ENCODE results near the gene SNX20.

The SNX20 gene

DNA sequence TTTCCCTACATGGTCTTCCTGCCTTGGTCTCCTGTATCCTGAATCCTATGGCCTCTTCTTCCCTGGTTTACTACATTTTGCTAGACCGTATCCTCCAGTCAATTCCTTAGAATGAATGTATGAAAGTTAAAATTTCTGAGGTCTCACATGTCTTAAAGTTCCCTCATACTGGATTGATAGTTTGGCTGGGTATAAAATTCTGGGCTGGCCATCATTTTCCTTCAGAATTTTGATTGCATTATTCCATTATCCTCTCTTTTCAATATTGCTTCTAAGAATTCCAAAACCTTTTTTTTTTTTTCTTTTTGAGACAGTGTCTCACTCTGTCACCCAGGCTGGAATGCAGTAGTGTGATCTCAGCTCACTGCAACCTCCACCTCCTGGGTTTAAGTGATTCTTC lies 23.1 kb upstream of the SNX20 start:
- DNase-seq: no peak

DNA sequence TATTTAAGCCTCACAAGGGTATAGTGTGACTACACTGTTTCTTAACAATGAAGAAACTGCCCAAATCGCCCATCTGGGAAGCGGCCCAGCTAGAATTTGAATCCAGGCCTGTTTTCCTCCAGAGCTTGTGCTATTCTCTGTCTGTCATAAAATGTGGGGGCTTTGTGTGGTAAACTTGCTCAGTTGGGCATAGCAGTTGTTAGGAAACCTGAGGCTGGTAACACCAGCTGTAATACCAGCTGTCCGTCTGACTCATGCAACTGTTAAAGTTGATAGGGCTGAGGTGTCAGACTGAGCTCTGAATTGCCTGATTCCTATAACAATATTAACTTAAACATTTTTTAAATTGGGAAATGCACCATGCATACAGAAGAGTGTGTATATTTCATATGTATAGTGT lies 21.6 kb upstream of the SNX20 start:
- DNase-seq: peak in 2 of 3 donors; percentile 49 to 53

DNA sequence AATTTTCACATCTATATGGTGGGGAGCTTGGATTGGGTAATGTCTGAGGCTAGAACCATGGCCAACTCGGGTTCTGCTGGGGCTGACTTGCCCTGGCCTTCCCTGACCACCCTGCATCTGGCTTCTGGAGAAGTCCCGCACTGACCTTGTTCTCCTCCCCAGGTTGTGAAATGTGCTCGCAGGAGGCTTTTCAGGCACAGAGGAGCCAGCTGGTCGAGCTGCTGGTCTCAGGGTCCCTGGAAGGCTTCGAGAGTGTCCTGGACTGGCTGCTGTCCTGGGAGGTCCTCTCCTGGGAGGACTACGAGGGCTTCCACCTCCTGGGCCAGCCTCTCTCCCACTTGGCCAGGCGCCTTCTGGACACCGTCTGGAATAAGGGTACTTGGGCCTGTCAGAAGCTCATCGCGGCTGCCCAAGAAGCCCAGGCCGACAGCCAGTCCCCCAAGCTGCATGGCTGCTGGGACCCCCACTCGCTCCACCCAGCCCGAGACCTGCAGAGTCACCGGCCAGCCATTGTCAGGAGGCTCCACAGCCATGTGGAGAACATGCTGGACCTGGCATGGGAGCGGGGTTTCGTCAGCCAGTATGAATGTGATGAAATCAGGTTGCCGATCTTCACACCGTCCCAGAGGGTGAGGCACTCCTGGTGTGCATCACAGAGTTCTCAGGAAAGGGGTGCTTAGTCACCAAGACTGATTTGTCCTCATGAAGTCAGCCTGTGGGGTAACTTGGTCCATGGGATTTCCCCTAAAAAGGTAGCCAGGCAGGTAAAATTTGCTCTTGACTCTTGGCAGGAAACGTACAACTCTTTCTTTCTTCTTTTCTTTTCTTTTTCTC lies 18.4 kb upstream of the SNX20 start:
- DNase-seq: peak; percentile 65 to 85 (median 72)

DNA sequence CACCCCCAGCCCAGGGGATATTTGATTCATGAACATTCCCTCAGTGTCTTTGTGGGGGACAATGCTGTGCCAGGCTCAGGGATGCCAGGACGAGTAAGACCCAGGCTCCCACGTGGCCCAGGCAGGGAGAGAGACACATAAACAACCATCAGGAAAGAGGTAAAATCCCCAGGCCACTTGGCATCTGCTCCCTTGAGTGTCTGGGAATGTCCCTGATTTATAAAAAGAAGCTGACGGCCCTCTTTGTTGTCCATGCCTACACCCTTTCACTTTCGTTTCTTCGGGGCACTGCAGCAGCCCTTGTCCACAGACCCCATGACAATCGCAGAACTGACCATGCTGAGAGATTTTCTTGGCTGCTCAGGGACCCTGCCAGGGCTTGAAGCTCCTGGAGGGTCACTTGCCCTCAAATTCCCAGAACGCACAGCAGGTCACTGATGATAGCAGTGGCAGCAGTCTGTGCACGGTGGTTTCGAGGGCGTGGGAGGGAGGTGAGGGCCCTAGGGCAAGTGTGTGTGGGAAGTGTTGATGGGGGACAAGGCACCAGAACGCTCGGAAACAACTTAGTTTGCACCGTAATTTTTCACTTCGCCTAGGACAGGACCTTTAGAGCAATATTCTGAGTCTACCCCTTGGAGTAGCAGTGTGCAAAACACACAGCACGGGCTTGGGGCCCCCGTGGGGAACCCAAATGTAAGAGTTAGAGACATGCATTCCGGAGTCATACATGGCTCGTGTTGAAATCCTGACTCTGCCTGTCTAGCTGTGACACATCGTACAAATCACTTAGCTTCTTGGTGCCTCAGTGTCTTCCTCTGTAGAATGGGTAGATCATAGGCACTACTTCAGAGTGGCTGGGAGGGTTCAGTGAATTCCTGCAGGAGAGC lies 17.0 kb upstream of the SNX20 start:
- peak; percentile 93 to 98 (median 95) for DNase-seq

DNA sequence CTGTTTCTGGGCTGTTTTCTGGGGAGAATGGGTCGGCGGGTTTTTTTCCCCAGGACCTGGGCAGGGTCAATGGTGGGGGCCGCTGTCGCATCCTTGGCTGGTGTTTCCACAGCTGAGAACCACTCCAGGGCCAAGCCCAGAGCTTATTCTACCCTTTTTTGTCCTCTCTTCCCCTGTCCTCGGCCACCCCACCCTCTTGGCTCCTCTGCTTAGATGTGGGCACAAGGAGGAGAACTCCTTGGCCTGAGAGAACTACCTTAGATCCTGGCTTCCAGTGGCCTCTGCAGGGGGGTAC lies 16.3 kb upstream of the SNX20 start:
- no peak for DNase-seq

DNA sequence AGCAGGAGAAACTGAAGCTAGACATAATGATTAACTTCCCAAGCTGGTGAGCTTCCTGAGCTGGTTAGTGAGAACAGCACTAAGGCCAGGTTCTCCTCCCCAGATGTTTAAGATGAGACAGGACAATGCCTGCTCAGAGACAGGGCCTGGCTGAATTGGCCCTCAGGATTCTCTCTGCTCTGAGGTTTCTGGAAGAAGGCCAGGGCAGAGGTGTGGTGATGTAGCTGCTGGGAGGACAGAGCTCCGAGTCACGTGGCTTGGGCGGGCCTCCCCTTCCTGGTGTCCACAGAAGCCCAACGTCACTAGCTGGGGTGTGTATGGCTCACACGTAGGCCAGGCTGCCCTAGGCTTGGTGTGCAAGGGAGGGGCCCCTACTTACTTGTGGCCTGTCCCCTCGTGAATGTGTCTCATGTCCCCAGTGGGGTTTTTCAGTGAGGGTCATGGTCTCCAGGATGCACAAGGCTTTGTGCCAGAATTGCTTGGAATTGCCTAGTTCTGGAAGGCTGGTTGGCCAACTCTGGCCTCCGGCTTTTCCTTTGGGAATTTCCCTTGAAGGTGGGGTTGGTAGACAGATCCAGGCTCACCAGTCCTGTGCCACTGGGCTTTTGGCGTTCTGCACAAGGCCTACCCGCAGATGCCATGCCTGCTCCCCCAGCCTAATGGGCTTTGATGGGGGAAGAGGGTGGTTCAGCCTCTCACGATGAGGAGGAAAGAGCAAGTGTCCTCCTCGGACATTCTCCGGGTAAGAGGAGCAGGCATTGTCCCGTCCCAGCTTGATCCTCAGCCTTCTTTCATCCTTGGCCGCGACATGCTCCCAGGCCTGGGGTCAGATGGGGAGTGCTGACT lies 15.7 kb upstream of the SNX20 start:
- peak; percentile 91 to 97 (median 96) for DNase-seq

DNA sequence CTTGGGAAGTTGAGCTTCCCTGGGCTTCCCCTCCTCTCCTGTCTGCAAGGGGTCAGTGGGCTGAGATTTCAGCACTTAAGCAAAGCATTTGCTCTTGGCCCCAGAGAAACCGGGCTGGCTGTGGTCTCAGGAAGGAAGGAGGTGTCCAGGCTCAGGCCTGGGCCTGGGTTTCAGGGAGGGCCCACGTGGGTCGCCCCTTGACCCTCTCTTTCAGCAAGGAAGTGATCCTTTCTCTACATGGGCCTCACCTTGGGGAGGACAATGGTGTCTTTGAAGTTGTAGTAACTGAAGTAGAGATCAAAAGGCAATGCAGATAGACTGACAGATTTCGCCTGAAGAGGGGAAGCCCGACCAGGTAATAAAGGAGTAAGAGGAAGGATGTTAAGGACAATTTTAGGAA lies 15.0 kb upstream of the SNX20 start:
- no peak for DNase-seq

DNA sequence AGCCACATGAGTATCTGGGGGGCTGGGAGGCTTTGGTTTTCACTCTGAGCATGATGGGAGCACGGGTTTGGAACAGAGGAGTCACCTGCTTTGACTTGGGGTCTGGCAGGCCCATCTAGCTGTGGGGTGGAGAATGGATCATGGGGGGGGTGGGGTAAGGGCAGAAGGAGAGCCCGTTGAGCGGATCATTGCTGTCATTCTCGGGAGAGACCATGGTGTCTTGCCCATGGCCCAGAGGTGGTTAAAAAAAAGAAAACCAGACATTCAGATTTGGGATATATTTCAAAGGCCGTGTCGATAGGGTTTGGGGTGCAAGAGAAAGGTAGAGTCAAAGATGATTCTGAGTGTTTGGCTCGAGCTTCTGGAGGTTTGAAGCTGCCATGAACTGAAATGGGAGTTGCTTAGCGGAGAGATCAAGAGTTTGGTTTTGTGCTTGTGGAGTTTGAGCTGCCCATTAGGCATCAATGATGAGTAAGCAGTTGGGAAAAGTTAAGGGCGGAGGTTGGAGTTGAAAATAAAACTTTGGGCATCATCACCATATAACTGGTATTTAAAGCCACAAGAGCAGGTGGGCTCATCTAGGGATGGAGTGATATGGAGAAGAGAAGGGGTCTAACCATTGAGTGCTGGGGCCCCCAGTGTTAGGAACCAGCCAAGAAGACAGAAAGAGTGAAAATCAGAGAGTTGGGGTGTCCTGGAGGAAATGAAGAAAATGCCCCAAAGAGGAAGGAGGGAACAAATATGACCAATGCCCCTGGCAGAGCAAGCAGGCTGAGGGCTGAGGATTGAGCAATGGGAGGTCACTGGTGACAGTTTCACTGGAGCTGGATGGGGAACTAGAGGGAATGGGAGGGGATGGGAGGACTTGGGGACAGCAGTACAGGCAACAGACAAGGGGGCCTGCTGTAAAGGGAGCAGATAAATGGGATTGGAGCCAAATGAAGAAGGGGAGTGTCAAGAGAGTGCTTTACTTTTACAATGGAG lies 14.2 kb upstream of the SNX20 start:
- peak; percentile 90 to 94 (median 90) for DNase-seq

DNA sequence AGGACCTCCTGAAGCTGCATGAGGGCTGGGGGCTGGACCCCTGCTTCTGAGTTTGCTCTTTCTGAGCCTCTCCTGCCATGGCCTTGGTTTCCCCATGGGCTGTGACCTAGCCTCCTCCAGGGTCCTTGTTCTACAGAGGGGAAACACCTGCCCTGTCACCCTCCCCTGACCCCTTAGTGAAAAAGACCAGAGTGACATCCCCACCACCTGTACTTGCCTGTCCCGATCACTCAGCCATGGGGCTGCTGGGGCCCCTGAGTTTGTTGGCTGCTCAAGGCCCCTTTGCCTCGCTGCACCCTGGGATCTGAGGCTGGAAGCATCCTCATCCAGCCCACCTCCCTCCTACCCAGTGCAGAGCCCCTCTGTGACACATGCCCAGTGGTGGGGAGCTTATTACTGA lies 13.1 kb upstream of the SNX20 start:
- DNase-seq: no peak

DNA sequence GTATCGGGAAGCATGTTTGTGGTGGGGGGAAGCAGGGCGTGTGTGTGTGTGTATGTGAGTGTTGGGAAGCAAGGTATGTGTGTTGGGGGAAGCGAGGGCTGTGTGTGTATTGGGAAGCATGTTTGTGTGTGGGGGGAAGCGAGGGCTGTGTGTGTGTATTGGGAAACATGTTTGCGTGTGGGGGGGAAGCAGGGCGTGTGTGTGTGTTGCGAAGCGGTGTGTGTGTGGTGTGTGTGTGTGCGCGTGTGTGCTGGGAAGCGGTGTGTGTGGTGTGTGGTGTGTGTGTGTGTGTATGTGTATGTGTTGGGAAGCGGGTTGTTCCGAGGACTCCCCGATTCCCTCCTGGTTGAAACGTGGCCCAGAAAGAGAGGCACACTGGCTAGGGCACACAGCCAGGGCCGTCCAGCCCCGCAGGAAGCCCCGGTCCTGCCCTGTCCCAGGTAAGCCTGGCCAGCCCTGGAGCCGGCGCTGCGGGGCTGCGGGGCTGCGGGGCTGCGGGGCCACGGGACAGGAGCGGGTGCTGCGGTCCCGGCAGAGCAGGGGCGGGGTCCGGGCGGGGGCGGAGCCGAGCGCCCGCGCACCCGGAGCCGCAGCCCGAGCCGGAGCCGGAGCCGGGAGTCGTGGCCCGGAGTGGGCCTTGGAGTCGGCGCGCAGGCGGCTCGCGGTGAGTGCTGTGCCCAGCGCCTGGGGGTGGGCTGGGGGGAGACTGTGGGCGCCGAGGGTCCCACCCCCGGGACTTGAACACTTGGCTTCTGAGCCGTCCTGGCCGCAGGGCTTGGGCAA lies 12.1 kb upstream of the SNX20 start, which contains the start of gene NOD2:
Gene NOD2, plus strand, starts transcription at position 608 of the 783 bp plus-strand sequence. CDS start 5,890 bp downstream, outside the sequence.
- DNase-seq: peak in 2 of 3 donors; percentile 46 to 74

DNA sequence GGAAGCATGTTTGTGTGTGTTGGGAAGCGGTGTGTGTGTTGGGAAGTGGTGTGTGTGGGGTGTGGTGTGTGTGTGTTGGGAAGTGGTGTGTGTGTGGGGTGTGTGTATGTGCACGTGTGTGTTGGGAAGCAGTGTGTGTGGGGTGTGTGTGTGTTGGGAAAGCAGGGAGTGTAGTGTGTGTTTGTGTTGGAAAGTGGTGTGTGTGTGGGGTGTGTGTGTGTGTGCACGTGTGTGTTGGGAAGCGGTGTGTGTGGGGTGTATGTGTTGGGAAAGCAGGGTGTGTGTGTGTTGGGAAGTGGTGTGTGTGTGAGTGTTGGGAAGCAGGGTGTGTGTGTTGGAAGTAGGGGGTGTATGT lies 11.5 kb upstream of the SNX20 start:
- no peak for DNase-seq

DNA sequence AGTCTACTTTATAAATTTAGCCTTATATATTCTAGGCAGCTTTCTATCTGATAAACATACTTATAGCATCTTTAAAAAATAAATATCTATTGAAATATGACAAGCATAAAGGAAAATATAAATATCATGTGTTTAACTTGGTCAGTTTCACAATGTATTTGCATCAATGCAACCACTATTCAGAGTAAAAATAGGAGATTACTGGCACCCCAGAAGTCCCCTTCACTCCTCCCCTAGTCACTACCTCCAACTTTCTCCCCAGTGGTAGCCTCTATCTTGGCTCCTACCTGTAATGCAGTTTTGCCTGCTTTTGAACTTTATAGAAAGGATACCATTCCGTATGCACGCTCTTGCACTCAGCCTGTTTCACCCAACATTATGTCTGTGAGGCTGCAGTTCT lies 9.1 kb upstream of the SNX20 start:
- DNase-seq: no peak

DNA sequence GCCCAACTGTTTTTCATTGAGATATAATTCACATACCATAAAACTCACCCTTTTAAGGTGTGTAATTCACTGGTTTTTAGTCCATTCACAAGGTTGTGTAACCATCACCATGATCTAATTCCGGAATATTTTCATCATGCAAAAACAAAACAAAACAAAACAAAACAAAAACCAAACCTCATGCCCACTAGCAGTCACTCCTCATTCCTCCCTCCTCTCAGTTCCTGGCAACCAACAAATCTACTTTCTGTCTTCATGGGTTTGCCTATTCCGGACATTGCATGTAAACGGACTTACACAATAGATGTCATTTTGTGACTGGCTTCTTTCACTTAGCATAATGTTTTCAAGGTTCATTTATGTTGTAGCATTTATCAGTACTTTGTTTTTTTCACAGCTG lies 7.8 kb upstream of the SNX20 start:
- DNase-seq: peak; percentile 46 to 94 (median 71)

DNA sequence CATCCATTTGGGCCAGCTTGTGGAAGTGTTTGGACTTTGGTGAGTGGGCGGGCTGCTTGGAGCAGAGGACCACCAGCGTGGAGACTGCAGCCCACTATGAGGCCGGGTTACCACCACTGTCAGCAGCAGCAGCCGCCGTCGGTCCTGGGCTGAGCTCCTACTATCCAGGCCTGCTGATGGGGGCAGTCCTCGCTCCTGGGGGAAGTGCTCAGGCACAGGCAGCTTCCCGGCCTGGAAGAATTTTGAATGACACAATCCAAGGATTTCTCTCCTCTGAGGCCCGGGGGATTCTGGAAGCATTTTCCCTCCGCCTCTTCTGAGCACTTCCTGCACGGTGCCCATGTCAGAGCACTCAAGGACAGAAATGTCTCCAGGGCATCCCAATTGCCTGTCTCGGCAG lies 7.0 kb upstream of the SNX20 start:
- no peak for DNase-seq

DNA sequence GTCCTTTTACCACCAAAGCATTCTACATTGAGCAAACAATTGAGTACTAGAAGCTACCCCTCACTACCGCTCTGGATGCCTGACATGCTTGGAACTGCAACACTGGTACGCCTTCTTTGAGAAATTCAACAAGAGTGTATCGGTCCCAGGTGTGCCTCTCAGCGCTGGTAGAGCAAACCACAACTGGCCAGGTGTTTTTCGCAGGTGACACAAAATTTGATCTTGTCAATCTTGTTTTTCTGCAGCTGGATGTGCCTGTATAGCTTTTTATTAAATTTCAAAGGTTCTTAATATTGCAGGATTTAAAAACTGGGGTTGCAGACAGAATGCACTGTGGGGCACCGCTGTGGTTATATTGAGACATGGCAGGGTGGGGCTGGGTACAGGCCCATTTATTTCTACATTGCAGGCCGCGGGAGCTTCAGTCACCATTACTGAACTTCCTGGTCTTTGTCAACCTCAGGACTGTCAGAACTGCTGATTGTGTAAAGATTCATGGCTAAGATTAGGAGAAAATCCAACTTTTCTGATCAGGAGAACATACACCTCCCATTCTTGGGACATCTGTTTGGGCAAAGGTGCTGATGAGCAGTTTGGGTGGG lies 4.5 kb upstream of the SNX20 start:
- peak; percentile 51 to 58 (median 56) for DNase-seq

DNA sequence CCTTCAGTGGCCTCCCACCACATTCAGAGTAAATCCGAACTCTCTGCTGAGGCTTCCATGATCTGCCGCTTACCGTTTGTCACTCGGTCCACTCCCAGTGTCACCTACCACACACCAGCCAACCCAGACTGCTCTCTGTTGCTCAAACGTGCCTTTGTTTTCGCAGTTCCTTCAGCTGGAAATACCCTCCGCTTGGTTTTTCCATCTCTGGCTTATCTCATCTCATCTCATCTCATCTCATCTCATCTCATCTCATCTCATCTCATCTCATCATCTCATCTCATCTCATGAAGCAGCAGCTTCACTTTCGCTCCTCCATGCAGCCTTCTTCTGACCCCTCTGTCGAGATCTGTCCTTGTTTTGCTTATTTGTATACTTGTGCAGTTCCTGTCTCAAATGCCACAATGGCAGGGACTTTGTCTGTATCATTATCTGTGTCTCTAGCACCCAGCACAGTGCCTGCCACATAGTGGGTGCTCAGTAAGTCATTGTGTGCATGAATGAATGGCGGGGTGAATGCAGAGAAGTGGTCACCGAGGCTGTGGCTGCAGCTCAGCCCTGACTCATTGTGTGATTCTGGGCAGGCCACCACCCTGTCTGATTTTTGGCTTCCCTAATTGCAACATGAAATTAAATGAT lies 3.8 kb upstream of the SNX20 start:
- peak; percentile 73 to 86 (median 79) for DNase-seq

DNA sequence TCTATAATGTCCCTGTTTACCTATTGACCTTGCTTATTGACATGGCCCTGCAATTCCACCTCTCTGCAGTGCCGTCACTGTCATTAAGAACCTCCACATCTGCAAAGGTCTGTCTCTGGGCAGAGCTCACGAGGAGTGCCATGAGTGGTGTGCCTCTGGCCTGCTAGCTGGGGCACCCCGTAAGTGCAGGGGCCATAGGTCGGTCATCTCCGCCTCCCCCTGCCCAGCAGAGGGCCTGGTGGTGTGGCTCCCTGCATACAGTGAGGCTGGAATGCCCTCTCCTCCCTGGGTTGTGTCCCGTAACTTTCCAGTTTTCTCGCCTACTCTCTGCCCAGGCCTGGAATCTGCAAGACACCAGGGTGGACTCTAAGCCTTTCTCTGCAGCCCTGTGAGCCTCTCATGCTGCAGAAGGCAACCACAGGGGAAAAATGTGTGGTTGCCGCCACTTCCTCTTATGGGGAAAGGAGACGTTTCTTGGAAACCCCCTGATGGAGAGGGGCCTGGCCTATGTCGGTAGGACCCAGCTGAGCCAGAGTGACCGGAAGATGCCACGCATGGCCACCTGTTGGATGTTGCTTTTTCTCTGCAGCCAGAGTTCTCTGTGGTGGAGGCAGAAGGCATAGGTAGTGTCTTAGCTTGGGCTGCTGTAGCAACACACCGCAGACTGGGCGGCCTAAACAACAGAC lies 2.7 kb upstream of the SNX20 start:
- peak; percentile 92 to 94 (median 93) for DNase-seq

DNA sequence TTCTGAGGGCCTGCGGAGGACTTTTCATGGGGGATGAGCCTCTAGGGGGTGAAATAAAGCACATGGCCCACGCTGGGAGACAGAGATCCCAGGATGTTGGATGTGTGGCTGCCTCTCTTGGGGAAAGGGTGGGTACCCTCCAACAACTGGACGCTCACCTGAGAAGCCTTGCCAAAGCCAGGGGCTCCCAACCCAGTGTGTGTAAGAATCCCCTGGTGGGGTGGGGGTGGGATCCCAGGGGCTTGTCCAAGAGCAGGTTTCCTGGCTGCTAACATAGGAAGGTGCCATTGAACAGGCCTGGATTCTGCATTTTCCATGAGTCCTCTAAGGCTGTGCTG lies 587 bp downstream of the SNX20 start:
- no peak for DNase-seq
